Progenitor cell of endocrine pancreas (in vitro differentiated cells): Measurements from ENCODE around the gene PFN1. TPM values are rescaled to one million over a fixed set of nuclear protein-coding genes. Genes with fewer than 3 reads are reported as not detected.
A peak's percentile ranks its signal among the peaks of the same experiment; 100 is the strongest.

ENCODE experiments used
- DNase-seq: peaks from one replicate; pipeline ENCODE4 v3.0.0; 2021; ENCODE audit warnings: low spot score; ENCODE audit not compliant: unreplicated experiment
- H3K27ac Mint-ChIP-seq: 2 replicates; pipeline ENCODE4 v1.8.0; 2021; ENCODE audit warnings: mild to moderate bottlenecking, moderate library complexity, mixed read lengths
- H3K27me3 Mint-ChIP-seq: 2 replicates; pipeline ENCODE4 v1.8.0; 2021; ENCODE audit warnings: mixed read lengths
- H3K36me3 Mint-ChIP-seq: 2 replicates; pipeline ENCODE4 v1.8.0; 2022; ENCODE audit warnings: mixed read lengths; ENCODE audit not compliant: insufficient read depth
- H3K4me1 Mint-ChIP-seq: 2 replicates; pipeline ENCODE4 v1.8.0; 2021; ENCODE audit warnings: low read depth, mixed read lengths
- H3K4me3 Mint-ChIP-seq: 2 replicates; pipeline ENCODE4 v1.8.0; 2021; ENCODE audit warnings: low read depth, mild to moderate bottlenecking, moderate library complexity, mixed read lengths
- H3K9me3 Mint-ChIP-seq: 2 replicates; pipeline ENCODE4 v1.8.0; 2021; ENCODE audit warnings: low read depth, mixed read lengths
- total RNA-seq: library from RNA; stranded (reverse); gene quantifications from 2 replicates; pipeline ENCODE4 v1.2.1, GENCODE V29; 2021
- TF ChIP-seq, protein P1 (sequence below): fragments of 200-600 bp; sonication (generic); IDR thresholded peaks from one replicate; pipeline ENCODE4 v1.5.0; 2021; ENCODE audit warnings: antibody characterized with exemption, mild to moderate bottlenecking; ENCODE audit not compliant: unreplicated experiment

Gene PFN1
- total RNA-seq, 1 donor from 2014 or later = 372 TPM

DNA sequence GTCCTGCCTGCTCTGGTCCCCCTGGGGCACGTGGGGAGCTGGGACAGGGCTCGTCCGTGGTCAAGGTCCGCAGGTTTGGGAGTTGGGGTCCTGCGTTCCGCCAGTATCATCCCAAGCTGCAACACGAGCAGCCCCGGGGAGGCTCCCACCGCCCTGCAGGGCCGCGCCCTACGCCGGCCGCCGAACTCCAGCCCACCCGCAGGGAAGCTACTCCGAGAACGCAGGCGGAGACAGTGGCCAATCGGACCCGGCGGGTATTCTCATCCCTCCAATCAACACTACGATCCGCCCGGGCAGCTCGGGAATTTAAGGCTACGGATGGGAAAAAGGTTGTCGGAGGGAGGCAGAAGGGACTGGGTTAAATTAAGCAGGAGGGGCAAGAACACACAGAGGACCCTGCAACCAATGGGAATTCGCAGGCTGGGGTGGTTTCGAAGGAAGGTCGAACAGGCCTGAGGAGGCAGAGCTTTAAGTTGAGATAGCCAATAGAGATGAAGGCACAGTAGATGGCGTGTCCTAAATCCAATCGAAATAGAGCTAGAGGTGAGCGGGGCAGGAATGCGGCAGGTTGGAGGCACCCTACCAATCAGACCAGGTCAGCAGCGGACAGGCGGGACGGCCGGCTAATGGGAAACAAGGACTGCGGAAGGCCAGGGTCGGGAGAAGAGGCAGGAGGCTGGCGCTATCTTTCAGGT is 18.7 kb upstream of the PFN1 start:
- Mint-ChIP-seq H3K27ac (no peak overlapping the region), H3K4me1 (peaks cover 23% of the 10 kb centered on the region), H3K4me3 (no peak overlapping the region), H3K36me3 (peaks cover 13% of the 10 kb centered on the region), H3K9me3 (no peaks in the 10 kb centered on the region), H3K27me3 (no peaks in the 10 kb centered on the region)
- TF ChIP-seq, protein P1, sequence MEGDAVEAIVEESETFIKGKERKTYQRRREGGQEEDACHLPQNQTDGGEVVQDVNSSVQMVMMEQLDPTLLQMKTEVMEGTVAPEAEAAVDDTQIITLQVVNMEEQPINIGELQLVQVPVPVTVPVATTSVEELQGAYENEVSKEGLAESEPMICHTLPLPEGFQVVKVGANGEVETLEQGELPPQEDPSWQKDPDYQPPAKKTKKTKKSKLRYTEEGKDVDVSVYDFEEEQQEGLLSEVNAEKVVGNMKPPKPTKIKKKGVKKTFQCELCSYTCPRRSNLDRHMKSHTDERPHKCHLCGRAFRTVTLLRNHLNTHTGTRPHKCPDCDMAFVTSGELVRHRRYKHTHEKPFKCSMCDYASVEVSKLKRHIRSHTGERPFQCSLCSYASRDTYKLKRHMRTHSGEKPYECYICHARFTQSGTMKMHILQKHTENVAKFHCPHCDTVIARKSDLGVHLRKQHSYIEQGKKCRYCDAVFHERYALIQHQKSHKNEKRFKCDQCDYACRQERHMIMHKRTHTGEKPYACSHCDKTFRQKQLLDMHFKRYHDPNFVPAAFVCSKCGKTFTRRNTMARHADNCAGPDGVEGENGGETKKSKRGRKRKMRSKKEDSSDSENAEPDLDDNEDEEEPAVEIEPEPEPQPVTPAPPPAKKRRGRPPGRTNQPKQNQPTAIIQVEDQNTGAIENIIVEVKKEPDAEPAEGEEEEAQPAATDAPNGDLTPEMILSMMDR = no peak
- peak; percentile 91 for DNase-seq

- H3K4me1 Mint-ChIP-seq = peaks cover 21% of the 10 kb centered on the region
- H3K27ac Mint-ChIP-seq = peak overlapping the region; percentile 62
- no peaks in the 10 kb centered on the region for H3K9me3 Mint-ChIP-seq
- TF ChIP-seq, protein P1 = no peak
- peaks cover 14% of the 10 kb centered on the region for H3K36me3 Mint-ChIP-seq
- H3K27me3 Mint-ChIP-seq = no peaks in the 10 kb centered on the region
- H3K4me3 Mint-ChIP-seq = peak overlapping the region; percentile 52
- no peak for DNase-seq
Measured at GRCh38 chr17:4965311-4965986, 17.1 kb upstream of the PFN1 start.

- no peak for DNase-seq
- no peaks in the 10 kb centered on the region for H3K9me3 Mint-ChIP-seq
- peak overlapping the region; percentile 3 for H3K27ac Mint-ChIP-seq
- H3K36me3 Mint-ChIP-seq = peaks cover 11% of the 10 kb centered on the region
- no peak overlapping the region for H3K4me3 Mint-ChIP-seq
- TF ChIP-seq, protein P1 = no peak
- H3K27me3 Mint-ChIP-seq = no peaks in the 10 kb centered on the region
- no peaks in the 10 kb centered on the region for H3K4me1 Mint-ChIP-seq
Measured at GRCh38 chr17:4960279-4960922, 12.1 kb upstream of the PFN1 start.

GRCh38 chr17:4959261-4959965 is 11.1 kb upstream of the PFN1 start:
- Mint-ChIP-seq H3K36me3 (peaks cover 8% of the 10 kb centered on the region), H3K4me3 (no peak overlapping the region), H3K4me1 (no peaks in the 10 kb centered on the region), H3K27me3 (no peaks in the 10 kb centered on the region), H3K27ac (peak overlapping the region; percentile 47), H3K9me3 (no peaks in the 10 kb centered on the region)
- TF ChIP-seq, protein P1 = no peak
- DNase-seq = no peak

DNA sequence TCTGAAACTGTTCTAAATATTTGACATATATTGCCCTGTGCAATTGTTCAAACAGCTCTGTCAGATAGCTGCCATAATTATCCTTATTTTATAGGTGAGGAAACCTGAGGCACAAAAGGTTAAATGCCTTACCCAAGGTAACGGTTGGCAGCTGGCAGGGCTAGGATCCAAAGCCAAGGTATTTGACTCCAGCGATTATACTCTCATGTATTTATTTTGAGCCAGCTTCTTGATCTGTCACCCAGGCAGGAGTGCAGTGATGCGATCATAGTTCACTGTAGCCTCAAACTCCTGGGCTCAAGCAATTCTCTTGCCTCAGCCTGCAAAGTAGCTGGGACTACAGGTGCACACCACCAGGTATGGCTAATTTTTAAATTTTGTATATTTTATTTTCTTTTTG is 9.8 kb upstream of the PFN1 start:
- TF ChIP-seq, protein P1 = no peak
- H3K27ac Mint-ChIP-seq = no peak overlapping the region
- H3K4me1 Mint-ChIP-seq = peaks cover 1% of the 10 kb centered on the region
- peaks cover 10% of the 10 kb centered on the region for H3K36me3 Mint-ChIP-seq
- H3K9me3 Mint-ChIP-seq = no peaks in the 10 kb centered on the region
- no peak overlapping the region for H3K4me3 Mint-ChIP-seq
- DNase-seq = no peak
- no peaks in the 10 kb centered on the region for H3K27me3 Mint-ChIP-seq
